HG03432 (cell line): Measurements from ENCODE around the gene TENM3.

Source experiments
- ATAC-seq: cut with Tn5 transposase; IDR thresholded peaks from one replicate; pipeline ENCODE4 v1.9.1; 2021; ENCODE audit warnings: mild to moderate bottlenecking, moderate library complexity; ENCODE audit not compliant: unreplicated experiment

Gene TENM3

GRCh38 chr4:182286035-182286434 lies 42.8 kb downstream of the TENM3 start:
- ATAC-seq: no peak

DNA sequence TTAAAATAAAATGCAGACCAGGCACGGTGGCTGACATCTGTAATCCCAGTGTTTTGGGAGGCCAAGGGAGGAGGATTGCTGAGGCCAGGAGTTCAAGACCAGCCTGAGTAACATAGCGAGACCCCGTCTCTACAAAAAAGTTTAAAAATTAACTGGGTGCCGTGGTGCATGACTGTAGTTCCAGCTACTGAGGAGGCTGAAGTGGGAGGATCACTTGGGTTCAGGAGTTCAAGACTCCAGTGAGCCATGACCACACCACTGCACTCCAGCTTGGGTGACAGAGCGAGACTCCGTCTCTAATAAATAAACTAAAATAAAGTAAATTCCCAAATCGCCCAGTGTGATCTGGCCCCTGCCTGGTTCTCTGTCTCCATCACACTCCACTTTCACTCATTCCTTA lies 43.7 kb downstream of the TENM3 start:
- ATAC-seq: no peak

DNA sequence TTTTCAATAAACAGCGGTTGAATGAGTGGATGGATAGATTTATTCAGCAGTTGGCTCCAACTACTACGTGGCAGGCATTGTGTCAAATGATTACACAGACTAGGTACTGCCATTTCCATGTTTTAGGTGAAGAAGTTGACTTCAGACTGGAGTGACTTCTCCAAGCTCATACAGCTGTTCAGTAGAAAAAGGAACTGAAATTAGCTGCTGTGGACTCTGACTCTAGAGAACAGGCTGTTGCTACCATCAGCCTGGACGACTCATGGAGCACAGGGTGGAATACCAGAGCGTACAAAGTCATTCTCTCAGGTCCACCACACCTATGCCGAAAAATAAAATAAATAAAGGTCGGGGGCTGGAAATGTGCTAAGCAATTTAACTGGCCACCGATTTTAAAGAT lies 45.3 kb downstream of the TENM3 start:
- no peak for ATAC-seq

DNA sequence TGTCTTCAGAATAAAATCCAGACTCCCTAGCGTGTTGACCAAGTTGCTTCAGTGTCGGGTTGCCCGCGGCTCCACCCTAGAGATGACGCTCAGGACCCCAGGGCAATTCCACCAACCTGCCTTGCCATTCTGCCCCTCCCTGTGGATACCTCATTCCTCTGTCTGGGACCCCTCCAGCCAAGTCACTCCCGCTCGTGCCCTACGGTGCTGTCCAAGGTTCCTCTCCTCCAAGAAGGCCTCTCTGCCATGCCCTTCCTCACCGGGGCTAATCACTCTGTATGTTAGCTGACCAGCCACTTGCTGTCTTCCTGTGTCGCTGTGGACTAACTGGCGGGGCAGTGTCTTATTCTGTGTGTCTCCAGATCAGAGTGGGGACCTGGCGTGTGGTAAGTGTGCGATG lies 46.6 kb downstream of the TENM3 start:
- no peak for ATAC-seq

- no peak for ATAC-seq
Measured at GRCh38 chr4:182291175-182291574, 48.0 kb downstream of the TENM3 start.

DNA sequence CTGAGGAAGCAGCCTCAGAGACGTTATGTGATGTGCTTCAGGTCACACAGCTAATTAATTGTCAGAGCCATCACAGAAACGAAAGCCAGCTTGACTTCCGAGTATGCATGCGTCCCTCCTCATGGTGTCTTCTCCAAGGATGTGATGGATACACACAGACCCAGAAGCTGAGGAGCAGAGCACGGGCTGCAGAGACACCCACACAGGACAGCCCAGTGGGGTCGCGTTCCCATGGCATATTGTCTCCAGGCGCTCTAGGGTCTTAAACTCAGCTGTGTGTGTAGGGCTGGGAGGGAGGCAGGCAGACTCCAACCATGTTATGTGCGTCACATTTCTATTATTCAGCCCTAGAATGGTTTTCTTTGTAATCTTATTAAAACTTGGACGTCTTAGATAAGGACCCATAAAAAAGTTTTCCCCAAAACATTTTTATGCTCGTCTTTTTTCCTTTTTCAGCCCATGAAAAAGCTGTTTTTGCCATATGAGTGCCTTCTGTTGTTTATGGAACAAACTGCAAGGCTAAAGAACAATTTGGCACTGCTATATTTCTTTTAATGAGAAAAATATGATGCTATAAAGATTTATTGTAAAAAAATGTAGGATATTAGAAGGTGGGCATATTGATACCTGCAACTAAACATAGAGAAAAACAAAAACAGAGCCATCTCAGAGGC lies 48.5 kb downstream of the TENM3 start:
- no peak for ATAC-seq

DNA sequence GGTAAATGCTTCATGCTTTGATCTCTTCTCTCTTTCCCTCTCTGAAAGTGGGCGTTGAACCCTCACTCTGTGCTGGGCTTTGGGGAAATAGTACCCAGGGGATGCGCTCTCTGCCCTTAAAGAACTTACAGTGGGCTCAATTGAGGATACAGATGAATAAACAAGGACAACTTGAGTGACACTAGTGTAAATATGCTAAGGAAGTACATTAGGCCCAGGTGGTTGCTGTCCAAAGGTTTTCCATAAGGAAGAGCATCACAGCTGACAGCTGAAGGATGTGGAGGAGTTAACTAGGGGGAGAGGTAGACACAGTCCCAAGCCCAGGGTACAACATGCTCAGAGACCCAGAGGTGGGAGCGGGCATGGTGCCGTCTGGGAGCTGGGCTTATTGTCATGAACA lies 49.4 kb downstream of the TENM3 start:
- no peak for ATAC-seq

- ATAC-seq: no peak
Measured at GRCh38 chr4:182293691-182294255, 50.6 kb downstream of the TENM3 start.

DNA sequence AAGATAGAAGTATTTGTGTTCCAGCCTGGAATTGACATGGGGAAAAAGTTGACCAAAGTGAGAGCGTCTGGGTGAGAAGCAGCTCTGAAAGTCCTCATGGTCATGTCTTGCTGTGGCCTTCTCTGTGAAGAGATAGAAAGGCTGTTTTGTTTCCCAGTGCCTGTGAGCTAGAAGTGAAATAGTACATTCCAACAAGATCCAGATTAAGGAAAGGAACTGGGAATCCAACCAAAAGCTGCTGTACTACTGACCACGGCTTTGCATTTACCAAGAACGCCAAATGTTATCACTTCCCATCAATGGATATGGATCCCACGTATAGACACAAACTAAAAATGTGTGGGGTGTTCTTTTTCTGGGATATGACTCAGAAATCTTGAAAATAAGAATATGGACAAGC lies 51.2 kb downstream of the TENM3 start:
- ATAC-seq: no peak

DNA sequence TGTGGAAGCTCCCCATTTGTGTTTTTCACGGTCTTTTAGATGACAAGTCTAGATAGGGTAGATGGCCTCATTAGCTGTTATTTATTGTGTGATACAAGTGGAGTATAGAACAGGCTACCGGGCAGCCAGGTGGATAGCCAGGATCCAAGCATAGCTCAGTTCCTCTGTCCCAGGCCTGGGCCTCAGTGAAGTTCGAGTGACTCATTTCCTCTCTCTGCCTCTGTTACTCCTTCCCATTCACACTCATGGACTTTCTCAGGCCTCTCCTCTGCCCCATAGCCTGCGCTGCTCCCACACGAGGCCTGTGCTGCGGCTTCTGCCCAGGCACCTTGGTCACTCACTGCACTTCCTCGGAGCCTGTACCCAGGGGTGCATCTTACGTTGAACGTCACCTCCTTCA lies 54.5 kb downstream of the TENM3 start:
- no peak for ATAC-seq

- no peak for ATAC-seq
Measured at GRCh38 chr4:182301736-182302135, 58.5 kb downstream of the TENM3 start.

- ATAC-seq: no peak
Measured at GRCh38 chr4:182303847-182304246, 60.6 kb downstream of the TENM3 start.

DNA sequence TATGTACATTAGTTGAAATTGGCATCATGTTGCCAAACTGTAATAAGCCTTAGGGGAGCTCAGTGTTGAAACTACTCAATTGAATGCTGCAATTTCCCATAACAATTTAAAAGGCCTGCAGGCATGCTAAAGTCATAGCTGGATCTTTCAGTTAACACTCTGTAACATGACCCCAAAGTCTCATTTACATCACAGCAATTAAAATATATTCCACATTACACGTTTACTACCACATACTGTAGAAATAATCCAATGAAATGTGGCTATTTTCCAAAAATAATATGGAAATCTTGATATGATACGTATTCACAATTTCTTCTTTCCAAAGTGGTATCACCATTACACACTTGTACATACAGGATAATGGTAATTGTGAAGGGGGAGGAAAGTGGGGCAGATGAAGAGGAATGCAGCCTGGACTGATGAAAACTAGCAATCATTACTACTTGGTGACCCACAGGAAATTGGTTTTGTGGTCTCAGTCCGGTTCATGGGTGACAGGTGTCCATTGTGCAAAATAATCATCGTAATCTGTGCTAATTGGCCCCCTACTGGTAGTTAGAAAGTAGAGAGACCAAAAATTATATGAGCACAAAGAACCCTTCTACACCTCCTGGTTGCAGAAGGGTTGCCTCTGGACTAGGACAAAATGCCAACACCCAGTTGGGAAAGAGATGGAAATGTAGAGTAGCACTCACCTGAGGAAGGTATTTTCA lies 63.7 kb downstream of the TENM3 start:
- no peak for ATAC-seq

DNA sequence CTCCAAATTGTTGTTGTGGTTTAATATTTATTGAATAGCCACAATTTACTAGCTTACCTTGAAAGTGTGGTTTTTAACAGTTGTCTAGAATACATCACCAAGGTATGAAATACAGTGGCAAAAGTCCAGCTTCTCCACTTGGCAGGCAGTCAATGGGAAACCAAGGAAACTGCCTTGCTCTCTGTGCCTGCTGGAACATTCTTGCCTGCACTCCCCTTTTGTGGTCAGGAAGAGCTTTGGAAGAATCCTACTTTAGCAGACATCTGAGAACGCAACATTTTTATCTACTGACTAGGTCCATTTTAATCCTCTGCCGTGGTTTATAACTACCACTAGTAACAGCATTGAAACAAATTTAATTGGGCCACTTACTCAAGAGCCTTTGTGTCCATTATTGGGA lies 64.5 kb downstream of the TENM3 start:
- ATAC-seq: no peak

DNA sequence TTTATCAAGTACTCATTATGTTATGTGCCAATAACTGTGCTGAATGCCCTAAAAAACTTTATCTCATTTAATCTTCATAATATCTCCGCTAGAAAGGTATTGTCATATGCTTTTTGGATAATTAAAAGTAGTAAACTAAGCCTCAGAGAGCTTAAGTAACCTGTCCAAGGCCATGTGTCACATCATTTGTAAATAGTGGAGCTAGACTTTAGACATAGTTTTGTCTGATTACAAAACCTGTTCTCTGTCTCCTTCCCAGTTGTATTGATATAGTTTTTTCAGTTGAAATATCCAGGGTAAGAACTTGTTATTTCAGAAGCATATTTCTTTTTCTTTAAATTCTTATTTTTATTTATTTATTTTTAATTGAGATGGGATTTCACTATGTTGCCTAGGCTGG lies 66.7 kb downstream of the TENM3 start:
- no peak for ATAC-seq

- no peak for ATAC-seq
Measured at GRCh38 chr4:182310316-182310715, 67.1 kb downstream of the TENM3 start.

DNA sequence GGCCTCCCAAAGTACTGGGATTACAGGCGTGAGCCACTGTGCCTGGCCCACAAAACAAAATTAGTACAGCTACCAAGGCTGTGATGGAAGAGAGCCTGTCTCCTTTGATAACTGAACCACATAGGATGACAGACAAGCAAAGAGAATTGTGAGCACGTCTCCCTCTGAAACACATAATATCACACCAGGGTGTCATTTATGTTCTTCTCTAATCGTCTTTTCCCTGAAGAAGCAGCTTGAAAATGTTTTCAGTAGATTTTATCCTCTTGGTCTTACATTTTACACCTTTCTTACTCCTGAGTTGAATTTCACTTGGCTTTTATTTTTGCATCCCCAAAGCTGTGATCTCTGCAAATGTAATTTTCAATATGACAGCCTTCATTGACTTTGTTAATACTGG lies 67.8 kb downstream of the TENM3 start:
- no peak for ATAC-seq

- ATAC-seq: no peak
Measured at GRCh38 chr4:182314537-182314936, 71.3 kb downstream of the TENM3 start.

DNA sequence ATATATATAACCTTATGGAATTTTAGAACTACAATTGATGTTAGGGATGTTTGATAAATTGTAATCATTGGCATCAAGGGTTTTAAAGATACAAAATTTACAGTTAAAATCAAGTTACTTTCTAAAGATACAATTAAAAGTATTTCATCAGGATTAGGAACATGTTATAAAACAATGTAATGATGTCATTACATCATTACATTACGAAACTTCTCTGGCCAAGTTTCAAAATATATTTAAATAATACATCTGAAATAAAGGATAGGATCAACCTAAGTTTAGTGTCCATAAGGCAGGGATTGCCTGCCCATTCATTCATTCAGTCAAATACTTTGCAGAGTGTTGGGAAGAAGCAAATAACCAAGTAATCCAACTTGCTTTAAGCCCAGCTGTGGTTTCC lies 75.1 kb downstream of the TENM3 start:
- ATAC-seq: no peak

DNA sequence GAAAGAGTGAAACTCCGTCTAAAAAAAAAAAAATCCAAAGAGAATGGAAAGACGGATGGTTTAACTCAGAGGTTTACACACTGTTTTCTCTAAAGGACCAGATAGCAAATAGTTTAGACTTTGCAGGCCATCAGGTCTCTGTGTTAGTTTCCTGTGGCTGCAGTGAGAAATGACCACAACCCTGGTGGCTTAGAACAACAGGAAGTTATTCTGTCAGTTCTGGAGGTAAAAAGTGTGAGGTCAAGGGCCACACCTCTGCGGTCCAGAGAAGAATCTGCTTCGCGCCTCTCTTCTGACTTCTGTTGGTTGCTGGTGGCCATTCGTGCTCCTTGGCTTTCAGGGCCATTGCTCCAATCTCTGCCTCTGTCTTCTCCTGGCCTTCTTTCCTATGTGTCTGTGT lies 76.9 kb downstream of the TENM3 start:
- no peak for ATAC-seq

- no peak for ATAC-seq
Measured at GRCh38 chr4:182320580-182320979, 77.4 kb downstream of the TENM3 start.

DNA sequence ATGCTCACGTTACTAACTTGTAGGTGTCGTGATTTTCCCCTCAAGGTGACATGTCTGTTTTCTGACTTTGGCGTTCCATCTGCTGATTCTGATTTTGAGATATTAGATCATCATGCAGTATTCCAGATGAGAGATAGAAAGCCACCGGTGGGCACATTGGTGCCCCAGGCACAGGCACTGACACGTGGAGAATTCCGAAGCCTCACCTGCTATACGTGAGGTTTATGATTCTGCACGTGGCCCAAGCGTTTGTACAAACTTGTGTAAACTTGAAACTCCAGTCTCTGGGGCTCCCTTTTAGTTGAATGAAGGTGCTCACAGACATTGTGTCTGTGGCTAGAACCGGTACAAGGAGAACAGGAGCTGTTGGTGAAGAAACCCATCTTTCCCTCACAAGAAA lies 81.1 kb downstream of the TENM3 start:
- no peak for ATAC-seq

DNA sequence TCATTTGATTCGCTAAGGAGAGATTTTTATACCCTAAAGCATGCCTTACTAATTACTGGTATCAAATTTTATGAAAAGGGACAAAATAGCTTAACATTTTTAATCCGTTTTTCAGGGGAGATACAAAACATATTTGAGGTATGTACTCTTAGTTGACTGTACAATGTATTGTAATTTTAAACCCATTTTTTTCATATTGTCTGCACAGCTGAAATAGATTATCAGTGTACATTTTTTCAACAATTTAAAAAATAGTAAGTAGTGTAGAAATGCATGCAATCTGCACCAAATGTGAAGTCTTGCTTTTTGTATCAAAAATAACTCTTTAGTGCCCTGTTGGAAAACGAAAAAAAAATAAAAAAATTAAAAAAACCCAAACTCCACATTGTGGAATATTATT lies 82.2 kb downstream of the TENM3 start:
- no peak for ATAC-seq
